K562 (cell line): Measurements from ENCODE around the gene RNU6-9. TPM values are rescaled to one million over a fixed set of nuclear protein-coding genes. Genes with fewer than 3 reads are reported as not detected.
A peak's percentile ranks its signal among the peaks of the same experiment; 100 is the strongest.

ENCODE experiments used
- BMI1 ChIP-seq: fragments of 150-350 bp; IDR thresholded peaks from 2 replicates; pipeline ENCODE4 v1.6.1; 2014; ENCODE audit warnings: low read length
- DPF2 ChIP-seq: fragments of 450-650 bp; IDR thresholded peaks from 2 replicates; pipeline ENCODE4 v1.6.1; 2016
- ETS1 ChIP-seq: conservative IDR thresholded peaks from 2 replicates; pipeline ENCODE4 v1.6.1; 2011; ENCODE audit warnings: low read depth, mild to moderate bottlenecking, low read length; ENCODE audit not compliant: control insufficient read depth
- MXI1 ChIP-seq: IDR thresholded peaks from 2 replicates; pipeline ENCODE4 v1.6.1; 2011; ENCODE audit warnings: low read depth, mild to moderate bottlenecking, improper control_type of control experiment, low read length
- NCOA2 ChIP-seq, 2 experiments: fragments of 450-650 bp; IDR thresholded peaks; 2 replicates each; pipeline ENCODE4 v1.6.1; 2018; ENCODE audit warnings: mild to moderate bottlenecking in 2 of 2, moderate library complexity in 1 of 2; ENCODE audit not compliant: partially characterized antibody in 2 of 2
- RBM17 ChIP-seq: fragments of 200-400 bp; formaldehyde crosslinking; IDR thresholded peaks from 2 replicates; pipeline ENCODE4 v1.6.1; 2017; ENCODE audit warnings: low read depth, mild to moderate bottlenecking, low read length, borderline replicate concordance
- RBM34 ChIP-seq: fragments of 200-400 bp; formaldehyde crosslinking; IDR thresholded peaks from 2 replicates; pipeline ENCODE4 v1.6.1; 2018; ENCODE audit warnings: low read length, borderline replicate concordance; ENCODE audit not compliant: insufficient read depth
- TCF15 ChIP-seq: fragments of 250-450 bp; sonication (Bioruptor Pico); IDR thresholded peaks from 2 replicates; pipeline ENCODE4 v1.8.0; 2022; ENCODE audit warnings: moderate library complexity, mild to moderate bottlenecking, inconsistent platforms
- TEAD4 ChIP-seq, 2 experiments: sonication (generic) in 1 of 2; formaldehyde crosslinking in 1 of 2; IDR thresholded peaks; 2 replicates each; pipeline versions ENCODE4 v1.6.1 to v1.8.0; 2012 to 2022; ENCODE audit warnings: borderline replicate concordance in 1 of 2, inconsistent platforms in 1 of 2, low read length in 1 of 2, mild to moderate bottlenecking in 1 of 2, missing genetic modification reagents in 1 of 2
- TRIM24 ChIP-seq, 2 experiments: fragments of 450-650 bp; IDR thresholded peaks; 2 replicates each; pipeline ENCODE4 v1.6.1; 2016
- YY1 ChIP-seq, 3 experiments: IDR thresholded peaks; 2 replicates each; pipeline ENCODE4 v1.6.1; 2011; ENCODE audit warnings: low read length in 2 of 3, mild to moderate bottlenecking in 2 of 3, moderate library complexity in 2 of 3, borderline replicate concordance in 1 of 3, control low read depth in 1 of 3, low read depth in 1 of 3; ENCODE audit not compliant: insufficient read depth in 3 of 3, insufficient replicate concordance in 2 of 3, control insufficient read depth in 1 of 3, insufficient read length in 1 of 3; ENCODE audit errors: extremely low read depth in 1 of 3
- ZNF124 ChIP-seq: sonication (generic); formaldehyde crosslinking; IDR thresholded peaks from 2 replicates; pipeline ENCODE4 v1.8.1; 2022; ENCODE audit warnings: missing genetic modification reagents
- ZNF395 ChIP-seq: fragments of 200-800 bp; sonication (Bioruptor generic); IDR thresholded peaks from 2 replicates; pipeline ENCODE4 v1.6.1; 2017; ENCODE audit warnings: missing genetic modification characterization, missing compliant biosample characterization
- ZNF407 ChIP-seq: fragments of 450-650 bp; IDR thresholded peaks from 2 replicates; pipeline ENCODE4 v1.6.1; 2016; ENCODE audit warnings: low read depth
- polyA plus RNA-seq, 8 experiments: library from polyadenylated mRNA; depleted of rRNA in 4 of 8; stranded (reverse) in 5 of 8; unstranded in 3 of 8; fragments of >200 nt; fragmentation: Nextera tagmentation in 2 of 8; fragmentation: Illumina TruSeq in 1 of 8; extraction: Ambion mirVana in 2 of 8; extraction: Trizol in 1 of 8; gene quantifications; 2 replicates each; pipeline versions ENCODE4 v1.2.1 to v1.2.3, GENCODE V29; 2011 to 2014; ENCODE audit warnings: inconsistent platforms in 1 of 8, missing spikeins in 1 of 8
- total RNA-seq, 7 experiments: library from RNA; depleted of rRNA in 6 of 7; stranded (reverse); fragments of >200 nt in 6 of 7; fragmentation: Illumina TruSeq in 2 of 7; extraction: Trizol in 2 of 7; gene quantifications; 2 replicates each; pipeline versions ENCODE4 v1.2.1 to v1.2.3, GENCODE V29; 2011 to 2021; ENCODE audit warnings: low replicate concordance in 1 of 7

Gene RNU6-9
- total and polyA plus RNA-seq, 9 of the 15 experiments (the other 6 are each of a cell fraction or from before 2014, with no cell fraction given) = not detected

- TF ChIP-seq TEAD4 (IDR thresholded peaks at IDR 0.05; ENCODE audit: low read length) (no peak), TEAD4 (CRISPR knock-in tag; IDR thresholded peaks at IDR 0.05; ENCODE audit: borderline replicate concordance) (no peak), ZNF124 (CRISPR knock-in tag) (0 out of 2 replicates have a peak, but pooled peaks have one; percentile 36), NCOA2 (IDR thresholded peaks at IDR 0.05; ENCODE audit: partially characterized antibody in 2 of 2) (no peak), RBM34 (0 out of 2 replicates have a peak, but pooled peaks have one; percentile 65), ETS1 (peak; percentile 14; the same call in 1 of the 2 replicates), TCF15 (CRISPR knock-in tag) (no peak), ZNF407 (no peak), ZNF395 (peak; percentile 69; the same call in 1 of the 2 replicates), RBM17 (no peak), YY1 (IDR thresholded peaks at IDR 0.05; ENCODE audit: borderline replicate concordance in 1 of 3, control insufficient read depth in 1 of 3, extremely low read depth in 1 of 3, insufficient read depth in 3 of 3, insufficient read length in 1 of 3, insufficient replicate concordance in 2 of 3, low read depth in 1 of 3, low read length in 2 of 3) (peak in 2 of 3 experiments; percentile 32 to 49), MXI1 (peak; percentile 4; the same call in 1 of the 2 replicates), DPF2 (no peak), TRIM24 (IDR thresholded peaks at IDR 0.05) (peak in 1 of 2 experiments; percentile 19; a peak in 1 of 4 replicates), BMI1 (no peak)
Measured at GRCh38 chr19:917323-918151, 24.3 kb downstream of the RNU6-9 start, which contains the start of gene KISS1R (continued).
